Measurements from ENCODE around the gene HIPK4.
"Not testable (repeated sequence)": the region's sequence is repeated elsewhere in the genome, so short reads cannot be mapped to it uniquely, and the experiment has no call there.

Gene HIPK4

GRCh38 chr19:40415768-40416167, 25.8 kb upstream of the HIPK4 start:
- no peak for DNase-seq

GRCh38 chr19:40414542-40415535, 24.9 kb upstream of the HIPK4 start:
- DNase-seq = no peak

- no peak for DNase-seq
Observed at GRCh38 chr19:40413291-40413845, 23.4 kb upstream of the HIPK4 start, which contains the start of gene PRX. Gene PRX (minus strand): TSS chr19:40413378. CDS start chr19:40407932, 5,446 bp downstream.

- DNase-seq = no peak
Observed at GRCh38 chr19:40412866-40413265, 22.9 kb upstream of the HIPK4 start.

GRCh38 chr19:40411958-40412499, 22.0 kb upstream of the HIPK4 start:
- DNase-seq = no peak

- no peak for DNase-seq
Observed at GRCh38 chr19:40411125-40411842, 21.3 kb upstream of the HIPK4 start.

- no peak for DNase-seq
Observed at GRCh38 chr19:40410030-40410389, 20.0 kb upstream of the HIPK4 start.

- DNase-seq = not testable (repeated sequence)
Observed at GRCh38 chr19:40408598-40408925, 18.6 kb upstream of the HIPK4 start.

GRCh38 chr19:40407714-40408597, 18.0 kb upstream of the HIPK4 start:
- DNase-seq = no peak

GRCh38 chr19:40403262-40403984, 13.4 kb upstream of the HIPK4 start:
- peak; percentile 81 for DNase-seq

GRCh38 chr19:40400559-40400958, 10.6 kb upstream of the HIPK4 start:
- no peak for DNase-seq

- DNase-seq = peak; percentile 78
Observed at GRCh38 chr19:40398417-40399131, 8.6 kb upstream of the HIPK4 start.

GRCh38 chr19:40397568-40397906, 7.6 kb upstream of the HIPK4 start:
- DNase-seq = no peak

GRCh38 chr19:40396886-40397567, 7.0 kb upstream of the HIPK4 start:
- DNase-seq = no peak

GRCh38 chr19:40395956-40396355, 6.0 kb upstream of the HIPK4 start:
- DNase-seq = no peak

- no peak for DNase-seq
Observed at GRCh38 chr19:40394816-40395210, 4.8 kb upstream of the HIPK4 start.

GRCh38 chr19:40393894-40394815, 4.2 kb upstream of the HIPK4 start:
- no peak for DNase-seq

GRCh38 chr19:40392894-40393517, 3.0 kb upstream of the HIPK4 start:
- no peak for DNase-seq

GRCh38 chr19:40392123-40392522, 2.1 kb upstream of the HIPK4 start:
- no peak for DNase-seq
